ENCODE measurements around the gene FBXO15. TPM values are rescaled to one million over a fixed set of nuclear protein-coding genes. Genes with fewer than 3 reads are reported as not detected.
A peak's percentile ranks its signal among the peaks of the same experiment; 100 is the strongest.

The FBXO15 gene
- total and polyA plus RNA-seq, 2 donors (not counting 3 experiments of a cell fraction or from before 2014, with no cell fraction given), result not detected

DNA sequence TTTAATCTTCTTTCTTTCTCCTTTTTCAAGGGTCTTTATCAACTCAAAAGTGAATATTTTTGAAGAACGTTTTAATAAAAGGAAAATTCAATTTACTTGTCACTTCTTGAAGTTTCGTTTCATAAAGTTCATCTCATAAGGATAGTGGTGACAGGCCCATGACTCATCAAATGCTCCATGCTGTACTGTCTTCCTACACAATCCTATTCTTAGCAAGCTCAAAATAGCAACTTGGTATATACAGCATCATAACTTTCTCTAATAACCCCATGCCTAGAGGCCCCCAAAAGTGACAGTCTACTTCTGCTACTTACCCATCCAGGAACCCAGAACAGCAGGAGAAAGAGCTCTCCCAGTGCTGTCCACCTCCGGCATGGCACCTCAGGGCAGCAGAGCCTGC, 7.7 kb downstream of the FBXO15 start:
- Histone ChIP-seq H3K9me1 (replicated peaks; ENCODE audit: control insufficient read depth, extremely low read depth, insufficient read depth, low read length) (no peaks in the 10 kb centered on the region), H3K79me2 (ENCODE audit: control insufficient read depth, insufficient read depth, low read length) (no peaks in the 10 kb centered on the region), H3K4me3 (replicated peaks in 1 of 3; ENCODE audit: insufficient read depth in 1 of 3, low read depth in 1 of 3, low read length in 3 of 3) (no peak overlapping the region), H3K4me1 (ENCODE audit: control insufficient read depth, extremely low read depth, insufficient read depth, low read length) (no peaks in the 10 kb centered on the region), H3K9me3 (replicated peaks; ENCODE audit: control insufficient read depth, insufficient read depth, low read length) (no peaks in the 10 kb centered on the region), H3K27me3 (ENCODE audit: control insufficient read depth in 2 of 2, insufficient read depth in 2 of 2, low read length in 2 of 2) (no peaks in the 10 kb centered on the region), H3K4me2 (ENCODE audit: insufficient read depth, low read length) (no peak overlapping the region), H2AFZ (ENCODE audit: low read depth, low read length) (no peak overlapping the region), H3K9ac (replicated peaks; ENCODE audit: extremely low read depth, insufficient read depth, low read length) (no peak overlapping the region), H3K36me3 (ENCODE audit: control insufficient read depth in 2 of 2, extremely low read depth in 1 of 2, insufficient read depth in 2 of 2, low read length in 2 of 2) (no peaks in the 10 kb centered on the region), H4K20me1 (replicated peaks; ENCODE audit: control insufficient read depth, extremely low read depth, insufficient read depth, low read length) (no peaks in the 10 kb centered on the region), H3K27ac (ENCODE audit: insufficient read depth, low read depth, low read length) (no peak overlapping the region)
- TF ChIP-seq POLR2A (IDR thresholded peaks at IDR 0.05; ENCODE audit: low read depth, low read length) (no peak), FOS (IDR thresholded peaks at IDR 0.05; ENCODE audit: borderline replicate concordance, insufficient read depth, low read length) (peak; percentile 37), MYC (IDR thresholded peaks at IDR 0.05; ENCODE audit: low read depth, low read length) (no peak), JUN (IDR thresholded peaks at IDR 0.05; ENCODE audit: borderline replicate concordance, insufficient read depth, insufficient read length, low read depth) (peak; percentile 8), GATA2 (IDR thresholded peaks at IDR 0.05; ENCODE audit: insufficient read depth, insufficient read length, low read depth, low read length) (no peak), EZH2 (IDR thresholded peaks at IDR 0.05; ENCODE audit: borderline replicate concordance, low read depth, low read length, severe bottlenecking) (no peak), POLR2AphosphoS5 (IDR thresholded peaks at IDR 0.05; ENCODE audit: insufficient read depth, low read depth, low read length) (no peak)
- TF ChIP-seq, protein P1, sequence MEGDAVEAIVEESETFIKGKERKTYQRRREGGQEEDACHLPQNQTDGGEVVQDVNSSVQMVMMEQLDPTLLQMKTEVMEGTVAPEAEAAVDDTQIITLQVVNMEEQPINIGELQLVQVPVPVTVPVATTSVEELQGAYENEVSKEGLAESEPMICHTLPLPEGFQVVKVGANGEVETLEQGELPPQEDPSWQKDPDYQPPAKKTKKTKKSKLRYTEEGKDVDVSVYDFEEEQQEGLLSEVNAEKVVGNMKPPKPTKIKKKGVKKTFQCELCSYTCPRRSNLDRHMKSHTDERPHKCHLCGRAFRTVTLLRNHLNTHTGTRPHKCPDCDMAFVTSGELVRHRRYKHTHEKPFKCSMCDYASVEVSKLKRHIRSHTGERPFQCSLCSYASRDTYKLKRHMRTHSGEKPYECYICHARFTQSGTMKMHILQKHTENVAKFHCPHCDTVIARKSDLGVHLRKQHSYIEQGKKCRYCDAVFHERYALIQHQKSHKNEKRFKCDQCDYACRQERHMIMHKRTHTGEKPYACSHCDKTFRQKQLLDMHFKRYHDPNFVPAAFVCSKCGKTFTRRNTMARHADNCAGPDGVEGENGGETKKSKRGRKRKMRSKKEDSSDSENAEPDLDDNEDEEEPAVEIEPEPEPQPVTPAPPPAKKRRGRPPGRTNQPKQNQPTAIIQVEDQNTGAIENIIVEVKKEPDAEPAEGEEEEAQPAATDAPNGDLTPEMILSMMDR (IDR thresholded peaks at IDR 0.05; ENCODE audit: extremely low read depth in 1 of 2, insufficient read depth in 1 of 2, low read depth in 1 of 2, low read length in 2 of 2), result no peak
- TF ChIP-seq, protein P2, sequence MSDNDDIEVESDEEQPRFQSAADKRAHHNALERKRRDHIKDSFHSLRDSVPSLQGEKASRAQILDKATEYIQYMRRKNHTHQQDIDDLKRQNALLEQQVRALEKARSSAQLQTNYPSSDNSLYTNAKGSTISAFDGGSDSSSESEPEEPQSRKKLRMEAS (IDR thresholded peaks at IDR 0.05; ENCODE audit: insufficient read depth, insufficient read length), result no peak
- BruUV-seq (replicated peaks), result no TSS peak
- ChIA-PET CTCF (no interaction called here), POLR2A (no interaction called here)
- dilution Hi-C loops (cut with MboI; ENCODE audit: extremely low pct_ligation_motif_present, low sequenced_read_pairs), result no loop called here
- no peak for DNase-seq (ENCODE audit: low read depth, low spot score)
- FAIRE-seq, result no peak
- intact Hi-C loops (cut with micrococcal nuclease), result no loop called here
